Measurements from ENCODE around the gene SLC2A11.
"Not testable (repeated sequence)": the region's sequence is repeated elsewhere in the genome, so short reads cannot be mapped to it uniquely, and the experiment has no call there.

SLC2A11 gene

GRCh38 chr22:23841736-23842445 lies 15.8 kb upstream of the SLC2A11 start:
- no peak for DNase-seq
- in situ Hi-C loops (cut with MboI; ENCODE audit: low pct_unique_long_range_greater_than_20kb, low sequenced_read_pairs) = no loop called here

- no peak for DNase-seq
- in situ Hi-C loops (cut with MboI; ENCODE audit: low pct_unique_long_range_greater_than_20kb, low sequenced_read_pairs) = no loop called here
Observed at GRCh38 chr22:23842599-23842998, 15.1 kb upstream of the SLC2A11 start.

DNA sequence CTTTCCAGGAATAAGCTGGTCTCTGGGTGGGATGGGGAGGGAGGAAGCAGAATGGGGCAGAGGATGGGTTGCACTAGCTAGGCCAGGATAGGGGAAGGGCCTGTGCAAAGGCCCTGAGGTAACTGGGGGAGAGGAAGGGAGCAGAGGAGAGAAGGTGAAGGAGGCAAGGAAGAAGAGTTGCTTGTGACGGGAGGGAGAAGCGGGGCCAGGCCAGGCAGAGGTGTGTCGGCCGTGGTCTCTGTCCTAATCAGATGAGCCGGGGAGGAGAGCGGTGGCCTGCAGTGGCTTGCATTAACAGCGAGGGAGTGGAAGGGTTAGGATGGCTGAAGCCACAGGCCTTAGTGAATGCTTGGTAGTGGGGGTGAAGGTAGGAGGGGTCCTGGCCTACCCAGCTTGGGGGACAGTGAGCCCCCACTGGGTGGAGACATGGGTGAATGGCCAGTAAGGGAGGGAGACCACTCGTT lies 12.9 kb upstream of the SLC2A11 start:
- no peak for DNase-seq
- in situ Hi-C loops (cut with MboI; ENCODE audit: low pct_unique_long_range_greater_than_20kb, low sequenced_read_pairs) = no loop called here

- DNase-seq = no peak
- in situ Hi-C loops (cut with MboI; ENCODE audit: low pct_unique_long_range_greater_than_20kb, low sequenced_read_pairs) = no loop called here
Observed at GRCh38 chr22:23845265-23846080, 12.2 kb upstream of the SLC2A11 start.

GRCh38 chr22:23846081-23846469 lies 11.6 kb upstream of the SLC2A11 start:
- DNase-seq = no peak
- in situ Hi-C loops (cut with MboI; ENCODE audit: low pct_unique_long_range_greater_than_20kb, low sequenced_read_pairs) = no loop called here

- no peak for DNase-seq
- in situ Hi-C loops (cut with MboI; ENCODE audit: low pct_unique_long_range_greater_than_20kb, low sequenced_read_pairs) = no loop called here
Observed at GRCh38 chr22:23847310-23847920, 10.3 kb upstream of the SLC2A11 start.

DNA sequence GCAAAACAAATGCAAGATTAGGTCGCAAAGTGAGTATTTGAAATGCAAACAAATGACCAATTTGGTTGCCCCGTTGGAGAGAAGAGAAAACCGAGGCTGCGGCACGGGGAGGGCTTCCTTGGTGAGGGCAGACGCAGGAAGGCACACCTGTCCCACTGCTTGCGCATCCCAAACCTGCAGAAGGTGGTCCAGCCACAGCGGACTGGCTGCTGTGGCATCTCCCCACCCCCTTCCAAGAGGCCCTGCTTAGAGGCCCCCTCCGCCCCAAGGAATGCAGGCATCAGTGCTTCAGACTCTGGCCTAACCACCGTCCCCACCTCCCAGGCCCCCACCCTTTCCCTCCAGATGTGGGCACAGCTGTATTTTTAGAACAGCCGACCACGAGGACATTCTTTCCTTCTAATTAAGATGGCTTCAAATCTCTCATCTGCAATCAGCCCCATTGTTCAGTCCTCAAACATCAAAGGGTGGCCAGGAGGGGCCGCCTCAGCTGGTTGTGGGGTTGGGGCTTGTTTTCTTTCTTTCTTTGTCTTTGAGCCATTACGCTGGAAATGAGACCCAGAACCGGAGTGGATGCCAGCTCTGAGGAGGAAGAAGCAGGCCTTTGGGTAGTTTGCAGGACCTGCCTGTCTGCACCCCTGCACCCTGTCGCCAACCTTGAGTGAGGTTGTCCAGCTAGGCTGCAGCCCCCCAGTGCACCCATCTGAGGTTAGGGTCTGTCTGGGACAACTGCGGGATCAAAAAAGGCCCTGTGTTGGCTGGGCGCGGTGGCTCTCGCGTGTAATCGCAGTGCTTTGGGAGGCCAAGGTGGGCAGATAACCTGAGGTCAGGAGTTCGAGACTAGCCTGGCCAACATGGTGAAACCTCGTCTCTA lies 9.4 kb upstream of the SLC2A11 start:
- no peak for DNase-seq
- in situ Hi-C loops (cut with MboI; ENCODE audit: low pct_unique_long_range_greater_than_20kb, low sequenced_read_pairs) = no loop called here

DNA sequence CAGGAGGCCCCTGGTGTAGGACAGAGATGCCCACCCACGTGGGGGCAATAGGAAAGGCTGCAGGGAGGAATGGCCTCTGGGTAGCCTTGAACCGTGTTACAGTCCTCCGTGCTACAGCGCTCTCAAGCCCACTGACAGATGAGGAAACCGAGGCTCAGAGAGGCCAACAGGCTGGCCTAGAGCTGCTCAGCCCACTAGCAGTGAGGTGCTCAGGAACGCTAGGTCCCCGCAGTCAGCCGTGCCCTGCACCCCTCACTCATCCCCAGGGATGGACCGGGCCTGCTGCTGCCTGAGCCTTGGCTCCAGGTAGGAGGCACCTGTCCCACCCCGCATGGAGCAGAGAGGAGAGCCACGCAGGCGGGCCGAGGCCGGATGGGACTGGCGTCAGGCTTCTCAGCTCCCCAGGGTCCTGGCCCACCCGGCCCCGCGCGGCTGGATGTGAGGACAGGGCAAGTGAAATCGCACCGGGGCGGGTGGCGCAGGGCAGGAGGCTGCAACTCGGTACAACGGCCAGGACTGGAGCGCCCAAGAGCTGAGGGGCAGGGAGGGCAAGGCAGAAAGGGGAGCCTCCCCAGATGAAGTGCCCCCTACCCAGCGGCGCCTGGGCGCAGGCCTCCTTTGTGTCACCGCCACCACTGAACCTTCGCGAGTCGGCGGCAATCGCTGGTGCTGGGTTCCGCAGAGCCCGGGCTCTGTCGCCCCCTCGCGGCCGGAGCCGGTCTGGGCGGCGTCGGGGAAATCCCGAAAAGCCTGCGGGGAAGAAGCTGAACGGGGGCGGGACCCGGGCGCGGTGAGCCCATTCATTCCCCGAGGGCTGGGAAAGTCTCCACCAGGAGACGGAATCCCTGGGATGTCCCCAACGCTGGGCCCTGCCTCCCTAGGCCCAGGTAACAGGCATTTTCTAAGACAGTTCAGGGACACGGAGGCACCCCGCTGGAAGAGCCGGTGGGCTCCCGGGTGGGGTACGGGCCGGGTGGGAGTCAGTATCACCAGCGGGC lies 8.4 kb upstream of the SLC2A11 start:
- in situ Hi-C loops (cut with MboI; ENCODE audit: low pct_unique_long_range_greater_than_20kb, low sequenced_read_pairs) = no loop called here
- peak; percentile 86 for DNase-seq

DNA sequence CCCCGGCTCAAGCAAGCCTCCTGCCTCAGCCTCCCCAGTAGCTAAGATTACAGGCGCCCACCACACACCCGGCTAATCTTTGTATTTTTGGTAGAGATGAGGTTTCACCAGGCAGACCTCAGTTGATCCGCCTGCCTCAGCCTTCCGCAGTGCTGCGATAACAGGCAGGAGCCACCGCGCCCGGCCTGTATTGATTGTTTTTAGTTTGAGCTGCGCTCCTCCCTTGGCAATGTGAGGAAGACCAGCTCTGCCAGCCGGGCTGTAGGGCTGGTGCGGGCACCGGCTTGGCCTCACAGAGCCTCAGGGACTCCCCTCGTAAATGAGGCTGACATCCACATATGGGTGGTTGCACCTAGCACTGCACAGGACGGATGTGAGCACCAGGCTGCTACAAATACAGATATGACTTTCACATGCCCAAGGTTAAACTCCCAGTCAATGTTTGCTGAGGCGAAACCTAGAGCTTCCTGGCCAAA lies 7.5 kb upstream of the SLC2A11 start:
- in situ Hi-C loops (cut with MboI; ENCODE audit: low pct_unique_long_range_greater_than_20kb, low sequenced_read_pairs) = no loop called here
- DNase-seq = no peak

- in situ Hi-C loops (cut with MboI; ENCODE audit: low pct_unique_long_range_greater_than_20kb, low sequenced_read_pairs) = no loop called here
- peak; percentile 66 for DNase-seq
Observed at GRCh38 chr22:23856721-23857605, 712 bp upstream of the SLC2A11 start.

- no peak for DNase-seq
- in situ Hi-C loops (cut with MboI; ENCODE audit: low pct_unique_long_range_greater_than_20kb, low sequenced_read_pairs) = no loop called here
Observed at GRCh38 chr22:23858484-23858815, 775 bp downstream of the SLC2A11 start.

DNA sequence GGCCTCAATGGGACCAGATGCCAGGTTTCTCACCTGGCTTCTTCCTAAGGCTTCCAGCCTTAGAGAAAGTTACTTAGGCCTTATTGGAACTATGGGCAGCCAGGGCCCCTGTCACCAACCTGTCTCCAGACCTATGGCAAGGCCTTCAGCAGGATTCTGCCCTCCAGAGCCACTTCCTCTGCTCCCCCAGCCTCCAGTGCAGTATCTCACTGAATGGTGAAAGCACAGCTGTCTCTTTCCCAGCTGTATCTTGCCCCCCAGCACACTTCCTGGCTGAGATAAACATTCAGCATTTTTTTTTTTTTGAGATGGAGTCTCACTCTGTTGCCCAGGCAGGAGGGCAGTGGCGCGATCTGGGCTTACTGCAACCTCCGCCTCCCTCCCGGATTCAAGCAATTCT lies 1.5 kb downstream of the SLC2A11 start:
- in situ Hi-C loops (cut with MboI; ENCODE audit: low pct_unique_long_range_greater_than_20kb, low sequenced_read_pairs) = no loop called here
- no peak for DNase-seq

DNA sequence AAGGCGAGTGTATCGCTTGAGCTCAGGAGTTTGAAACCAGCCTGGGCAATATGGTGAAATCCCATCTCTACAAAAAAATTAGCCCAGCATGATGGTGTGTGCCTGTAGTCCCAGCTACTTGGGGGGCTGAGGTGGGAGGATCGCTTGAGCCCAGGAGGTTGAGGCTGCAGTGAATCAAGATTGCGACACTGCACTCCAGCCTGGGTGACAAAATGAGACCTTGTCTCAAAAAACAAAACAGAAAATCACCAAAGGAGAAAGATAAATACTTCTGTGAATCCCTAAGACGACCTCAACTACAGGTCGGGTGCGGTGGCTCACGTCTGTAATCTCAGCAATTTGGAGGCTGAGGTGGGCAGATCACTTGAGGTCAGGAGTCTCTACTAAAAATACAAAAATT lies 2.5 kb downstream of the SLC2A11 start:
- in situ Hi-C loops (cut with MboI; ENCODE audit: low pct_unique_long_range_greater_than_20kb, low sequenced_read_pairs); DNase-seq: not testable (repeated sequence)

- in situ Hi-C loops (cut with MboI; ENCODE audit: low pct_unique_long_range_greater_than_20kb, low sequenced_read_pairs) = no loop called here
- DNase-seq = peak; percentile 64
Observed at GRCh38 chr22:23862103-23862502, 4.4 kb downstream of the SLC2A11 start.

DNA sequence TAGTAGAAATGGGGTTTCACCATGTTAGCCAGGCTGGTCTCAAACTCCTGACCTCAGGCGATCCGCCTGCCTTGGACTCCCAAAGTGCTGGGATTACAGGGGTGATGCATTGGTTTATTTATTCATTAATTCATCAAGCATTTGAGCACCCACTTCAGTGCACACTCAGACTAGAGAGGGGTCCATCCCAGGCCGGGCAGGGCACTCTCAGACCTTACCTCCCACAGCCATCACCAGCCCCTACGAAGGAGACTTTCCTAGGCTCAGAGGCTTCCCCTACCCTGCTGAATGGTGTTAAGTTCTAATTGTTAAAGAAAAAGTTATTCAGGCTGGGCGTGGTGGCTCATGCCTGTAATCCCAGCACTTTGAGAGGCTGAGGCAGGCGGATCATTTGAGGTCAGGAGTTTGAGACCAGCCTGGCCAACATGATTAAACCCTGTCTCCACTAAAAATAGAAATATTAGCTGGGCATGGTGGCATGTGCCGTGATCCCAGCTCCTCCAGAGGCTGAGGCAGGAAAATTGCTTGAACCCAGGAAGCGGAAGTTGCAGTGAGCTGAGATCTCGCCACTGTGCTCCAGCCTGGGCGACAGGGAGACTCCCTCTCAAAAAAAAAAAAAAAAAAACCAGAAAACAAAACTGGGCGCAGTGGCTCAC lies 7.0 kb downstream of the SLC2A11 start:
- in situ Hi-C loops (cut with MboI; ENCODE audit: low pct_unique_long_range_greater_than_20kb, low sequenced_read_pairs); DNase-seq: not testable (repeated sequence)

GRCh38 chr22:23868580-23868979 lies 10.9 kb downstream of the SLC2A11 start:
- no peak for DNase-seq

DNA sequence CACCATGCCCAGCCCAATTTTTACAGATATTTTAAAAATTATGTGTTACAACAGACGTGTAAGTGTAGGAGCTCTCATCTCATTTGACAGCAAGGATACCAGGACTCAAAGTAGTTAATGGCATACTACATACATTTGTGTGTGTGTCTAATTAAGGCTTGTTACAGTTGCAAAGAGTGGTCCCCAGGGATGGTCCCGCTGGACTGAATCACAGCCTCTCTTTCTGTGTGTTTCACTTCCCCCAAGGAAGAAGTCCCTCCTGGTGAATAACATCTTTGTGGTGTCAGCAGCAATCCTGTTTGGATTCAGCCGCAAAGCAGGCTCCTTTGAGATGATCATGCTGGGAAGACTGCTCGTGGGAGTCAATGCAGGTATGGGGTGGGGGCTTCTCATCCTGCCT lies 17.2 kb downstream of the SLC2A11 start:
- DNase-seq = no peak
- in situ Hi-C loops (cut with MboI; ENCODE audit: low pct_unique_long_range_greater_than_20kb, low sequenced_read_pairs) = no loop called here

More at GRCh38 chr22:23868580-23868979, 10.9 kb downstream of the SLC2A11 start:
- in situ Hi-C loops (cut with MboI; ENCODE audit: low pct_unique_long_range_greater_than_20kb, low sequenced_read_pairs) = no loop called here
